GM19043 (cell line): Measurements from ENCODE around the gene USP12.
"Not testable (repeated sequence)": the region's sequence is repeated elsewhere in the genome, so short reads cannot be mapped to it uniquely, and the experiment has no call there.

ENCODE experiments used
- ATAC-seq: cut with Tn5 transposase; IDR thresholded peaks from one replicate; pipeline ENCODE4 v1.9.1; 2021; ENCODE audit warnings: low read depth; ENCODE audit not compliant: unreplicated experiment

USP12 gene

DNA sequence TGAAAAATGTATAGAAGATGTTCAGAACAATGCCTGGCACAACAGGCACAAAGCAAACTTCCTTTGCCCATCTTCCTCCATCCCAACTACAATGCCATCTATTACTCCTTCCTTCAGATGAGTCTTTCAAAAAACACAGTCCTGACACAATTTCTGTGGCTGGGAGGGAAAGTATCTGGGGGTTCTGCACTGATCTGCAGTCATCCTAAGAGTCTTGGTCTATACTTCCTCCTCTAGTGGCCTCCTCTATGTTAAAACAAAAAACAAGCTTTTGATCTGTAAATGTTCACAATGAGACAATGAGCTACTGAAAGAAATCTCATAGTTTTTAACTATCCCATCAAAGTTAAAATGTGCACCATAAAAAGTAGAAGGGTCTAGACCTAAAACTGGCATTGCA, 44.8 kb downstream of the USP12 start:
- ATAC-seq, result no peak

- no peak for ATAC-seq
Measured at GRCh38 chr13:27125357-27126282, 46.0 kb downstream of the USP12 start.

DNA sequence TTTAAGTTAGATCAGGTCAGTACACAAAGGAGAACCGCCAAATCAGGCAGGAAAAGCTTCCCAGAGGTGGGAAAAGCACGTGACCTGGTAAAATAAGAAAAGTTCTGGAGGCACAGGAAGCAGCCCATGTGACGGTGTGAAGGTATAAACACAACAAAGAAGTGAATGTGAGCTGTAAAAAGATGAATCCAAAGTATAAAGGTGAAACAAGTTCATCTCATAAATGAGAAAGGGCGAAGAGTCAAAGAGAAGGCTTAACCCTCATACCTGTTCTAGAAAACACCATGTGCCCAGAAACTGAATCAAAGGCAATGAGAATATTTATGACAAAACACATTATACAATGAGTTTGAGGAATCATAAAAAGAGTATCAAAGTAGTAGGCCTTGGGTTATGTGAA, 47.0 kb downstream of the USP12 start:
- no peak for ATAC-seq

GRCh38 chr13:27123445-27123844, 48.2 kb downstream of the USP12 start:
- ATAC-seq, result not testable (repeated sequence)

DNA sequence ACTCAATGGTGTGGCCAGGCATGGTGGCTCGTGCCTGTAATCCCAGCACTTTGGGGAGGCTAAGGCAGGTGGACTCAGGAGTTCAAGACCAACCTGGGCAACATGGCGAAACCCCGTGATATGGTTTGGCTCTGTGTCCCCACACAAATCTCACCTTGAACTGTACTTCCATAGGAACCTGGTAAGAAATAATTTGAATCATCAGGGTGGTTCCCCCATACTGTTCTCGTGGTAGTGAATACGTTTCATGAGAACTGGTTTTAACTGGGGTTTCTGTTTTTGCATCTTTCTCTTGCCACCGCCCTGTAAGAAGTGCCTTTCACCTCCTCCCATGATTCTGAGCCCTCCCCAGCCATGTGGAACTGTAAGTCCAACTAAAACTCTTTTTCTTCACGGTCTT, 49.6 kb downstream of the USP12 start:
- ATAC-seq, result no peak

- no peak for ATAC-seq
Measured at GRCh38 chr13:27120811-27121210, 50.8 kb downstream of the USP12 start.

DNA sequence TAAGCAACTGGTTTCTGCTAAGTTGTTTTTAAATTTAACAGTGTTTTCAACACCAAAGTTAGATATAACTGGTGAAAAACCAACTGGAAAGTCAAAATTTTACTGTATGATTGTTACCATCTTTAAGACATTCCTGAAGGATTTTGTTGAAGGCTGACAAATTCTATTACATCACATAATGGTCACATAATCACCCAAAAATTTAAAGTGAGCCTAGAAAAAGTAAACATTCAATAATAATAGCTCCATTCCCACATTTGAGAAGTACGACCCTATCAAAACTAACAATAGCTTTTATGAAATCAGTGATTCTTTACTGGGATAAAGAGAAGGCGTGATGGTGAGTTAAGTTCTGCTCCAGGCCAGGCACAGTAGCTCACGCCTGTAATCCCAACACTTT, 51.6 kb downstream of the USP12 start:
- ATAC-seq, result no peak

- no peak for ATAC-seq
Measured at GRCh38 chr13:27118428-27119054, 53.1 kb downstream of the USP12 start.

- ATAC-seq, result no peak
Measured at GRCh38 chr13:27117952-27118351, 53.7 kb downstream of the USP12 start.

- no peak for ATAC-seq
Measured at GRCh38 chr13:27117158-27117557, 54.5 kb downstream of the USP12 start.

DNA sequence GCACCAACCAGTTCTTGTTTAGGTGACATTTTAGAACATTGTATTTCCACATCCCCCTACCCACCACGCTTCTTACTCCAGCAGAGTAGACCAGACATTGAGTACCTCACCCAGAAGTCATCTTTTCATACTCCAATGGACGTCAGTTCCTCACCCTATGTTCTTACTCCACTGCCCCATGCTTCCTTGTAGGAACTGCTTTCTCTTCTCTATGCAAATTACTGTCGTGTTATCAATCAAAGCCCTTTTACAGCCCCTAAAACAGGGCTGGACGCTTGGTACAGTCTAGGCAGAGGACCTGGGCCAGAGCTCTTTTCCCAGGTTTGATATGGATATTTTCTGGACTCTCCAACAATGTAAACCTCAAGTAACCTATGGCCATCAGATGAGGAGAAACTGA, 58.2 kb downstream of the USP12 start:
- no peak for ATAC-seq

GRCh38 chr13:27112006-27112405, 59.6 kb downstream of the USP12 start:
- no peak for ATAC-seq

DNA sequence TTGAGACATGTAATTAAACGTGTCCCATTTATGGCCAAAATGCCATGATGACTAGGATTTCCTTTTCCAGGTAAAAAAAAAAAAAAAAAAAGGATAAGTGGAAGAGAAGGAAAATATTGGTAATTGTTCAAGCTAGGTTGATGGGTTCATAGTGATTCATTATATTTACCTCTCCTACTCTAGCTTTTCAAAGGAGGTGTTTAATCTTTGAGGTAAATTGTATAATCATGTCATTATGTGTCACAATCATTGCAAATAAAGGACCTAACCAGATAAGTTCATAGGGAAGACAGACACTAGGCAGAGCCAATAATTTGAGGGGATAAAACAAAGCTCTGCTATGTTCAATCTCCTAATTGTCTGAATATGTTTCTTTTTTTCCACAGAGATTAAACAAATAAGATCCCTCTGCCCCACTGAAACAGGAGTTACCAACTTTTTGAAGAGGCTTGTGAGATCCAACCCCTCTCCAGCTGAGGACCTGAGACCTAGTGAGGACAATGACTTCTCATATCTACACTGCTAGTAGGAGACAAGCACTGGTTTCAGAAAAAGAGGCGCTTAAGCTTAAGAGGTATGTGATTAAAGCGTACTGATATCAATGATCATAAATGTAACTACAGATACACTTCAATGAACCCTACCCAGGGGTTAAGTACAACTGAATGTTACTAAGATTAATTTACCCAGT, 61.4 kb downstream of the USP12 start:
- no peak for ATAC-seq

DNA sequence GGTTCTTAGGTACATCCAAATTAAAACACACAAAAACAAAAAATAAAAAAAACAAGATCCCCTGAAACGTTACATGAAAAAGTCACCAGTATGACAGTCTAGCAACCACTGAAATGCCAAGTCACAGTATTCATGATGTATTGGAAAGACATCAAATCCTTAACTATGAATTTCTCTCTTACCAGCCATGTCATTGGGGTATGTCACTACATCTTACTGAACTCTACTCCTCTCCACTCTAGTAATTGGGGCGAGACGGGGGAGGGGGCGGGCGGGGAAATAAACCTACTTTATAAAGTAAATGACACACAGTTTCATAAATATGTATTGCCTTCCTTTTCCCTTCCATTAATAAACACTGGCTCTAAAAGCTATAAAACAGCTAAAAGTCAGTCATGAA, 65.5 kb downstream of the USP12 start:
- no peak for ATAC-seq

DNA sequence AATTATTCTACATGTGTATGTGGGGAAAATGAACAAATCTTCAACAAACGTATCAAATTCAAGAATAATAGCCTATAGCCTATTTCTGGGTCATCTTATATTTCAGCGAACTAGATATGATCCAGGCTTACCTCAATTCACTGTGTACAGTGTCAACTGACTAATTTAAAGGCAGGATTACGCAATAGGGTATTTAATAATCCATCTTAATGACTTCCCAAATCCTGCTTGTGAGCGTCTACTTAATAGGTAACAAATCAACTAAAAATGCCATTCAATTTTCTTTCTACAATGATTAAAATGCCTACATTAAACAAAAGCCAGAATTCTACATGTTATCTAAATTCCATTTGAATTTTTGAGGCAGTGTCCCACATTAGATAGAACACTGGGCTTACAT, 67.0 kb downstream of the USP12 start:
- no peak for ATAC-seq

- no peak for ATAC-seq
Measured at GRCh38 chr13:27101847-27102246, 69.8 kb downstream of the USP12 start.

- no peak for ATAC-seq
Measured at GRCh38 chr13:27101289-27101688, 70.3 kb downstream of the USP12 start.

DNA sequence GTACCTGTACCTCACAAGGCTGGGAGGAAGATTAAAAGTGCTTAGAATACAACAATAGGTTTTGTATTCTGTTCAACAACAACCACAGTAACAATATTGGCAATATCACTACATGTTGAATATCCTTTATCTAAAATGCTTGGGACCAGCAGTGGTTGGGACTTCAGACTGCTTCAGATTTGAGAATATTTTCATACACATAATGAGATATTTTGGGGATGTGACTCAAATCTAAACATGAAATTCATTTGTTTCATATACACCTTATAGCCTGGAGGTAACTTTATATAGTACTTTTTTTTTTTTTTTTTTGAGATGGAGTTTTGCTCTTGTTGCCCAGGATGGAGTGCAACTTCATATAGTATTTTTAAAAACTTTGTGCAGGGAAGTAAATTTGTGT, 73.9 kb downstream of the USP12 start:
- ATAC-seq, result no peak

GRCh38 chr13:27091451-27091850, 80.2 kb downstream of the USP12 start:
- no peak for ATAC-seq

GRCh38 chr13:27088619-27089018, 83.0 kb downstream of the USP12 start:
- no peak for ATAC-seq

DNA sequence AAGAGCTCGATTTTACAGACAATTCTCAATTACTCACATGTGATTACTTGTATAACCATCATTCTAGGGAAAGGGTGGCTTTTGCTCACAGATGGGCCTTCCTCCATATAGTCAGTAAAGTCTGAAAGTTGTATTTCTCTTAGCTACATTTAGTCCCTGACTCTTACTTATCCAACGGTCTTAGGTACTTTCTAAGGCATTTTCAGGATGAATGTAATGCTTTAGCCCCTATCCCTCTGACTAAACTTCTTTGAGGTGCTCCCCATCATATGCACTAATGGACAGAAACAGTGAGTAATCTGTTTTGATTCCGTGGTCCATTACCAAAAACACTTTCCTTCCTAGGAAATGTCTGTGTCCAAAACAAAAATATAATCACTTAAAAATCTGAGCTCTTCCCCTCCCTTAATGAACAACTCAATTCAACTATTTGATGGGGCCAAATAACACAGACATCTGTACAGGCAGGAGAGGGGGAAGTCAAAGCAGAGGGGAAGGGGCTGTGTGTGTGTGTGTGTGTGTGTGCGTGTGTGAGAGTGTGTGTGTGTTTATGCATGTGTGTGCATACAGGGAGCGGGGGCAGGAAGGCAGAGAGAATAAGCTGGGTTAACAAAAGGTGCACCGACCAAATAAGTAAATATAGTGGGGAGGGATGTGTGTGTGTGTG, 84.9 kb downstream of the USP12 start:
- ATAC-seq, result no peak
